H1 (cell line): ENCODE data around the gene SENP6. TPM values are rescaled to one million over a fixed set of nuclear protein-coding genes. Genes with fewer than 3 reads are reported as not detected.

Experiments
- BRCA1 ChIP-seq: IDR thresholded peaks from 2 replicates; pipeline ENCODE4 v1.6.1; 2012; ENCODE audit warnings: low read depth, low read length, improper control_type of control experiment
- CBX5 ChIP-seq: fragments of 300-800, 300-1000 bp; sonication (generic); IDR thresholded peaks from 2 replicates; pipeline ENCODE4 v1.7.1; 2016; ENCODE audit warnings: antibody characterized with exemption, low read length, low read depth
- CHD2 ChIP-seq: IDR thresholded peaks from 2 replicates; pipeline ENCODE4 v1.6.1; 2012; ENCODE audit warnings: low read length, improper control_type of control experiment
- EP300 ChIP-seq, 2 experiments: IDR thresholded peaks; 1 replicate in 1 of 2; 2 replicates in 1 of 2; pipeline ENCODE4 v1.6.1; 2011 to 2012; ENCODE audit warnings: low read depth in 2 of 2, low read length in 2 of 2, mild to moderate bottlenecking in 2 of 2, borderline replicate concordance in 1 of 2, inconsistent platforms in 1 of 2, moderate library complexity in 1 of 2
- GTF2F1 ChIP-seq: IDR thresholded peaks from 2 replicates; pipeline ENCODE4 v1.6.1; 2012; ENCODE audit warnings: low read depth, low read length, improper control_type of control experiment, borderline replicate concordance
- HDAC6 ChIP-seq: IDR thresholded peaks from one replicate; pipeline ENCODE4 v1.7.1; 2012; ENCODE audit warnings: low read depth, mild to moderate bottlenecking, inconsistent platforms, low read length, moderate library complexity
- KDM1A ChIP-seq: fragments of 200-600, 300-600 bp; sonication (generic); IDR thresholded peaks from 2 replicates; pipeline ENCODE4 v1.7.1; 2016; ENCODE audit warnings: mild to moderate bottlenecking, low read length, borderline replicate concordance
- MAFK ChIP-seq: IDR thresholded peaks from 2 replicates; pipeline ENCODE4 v1.6.1; 2012; ENCODE audit warnings: low read depth, mild to moderate bottlenecking, improper control_type of control experiment, low read length
- TCF12 ChIP-seq: IDR thresholded peaks from 2 replicates; pipeline ENCODE4 v1.6.1; 2011; ENCODE audit warnings: low read depth, mild to moderate bottlenecking, low read length
- polyA plus RNA-seq, 7 experiments: library from polyadenylated mRNA; depleted of rRNA in 3 of 7; stranded (reverse) in 5 of 7; unstranded in 2 of 7; fragments of >200 nt in 5 of 7; fragments of 200-250 nt in 2 of 7; gene quantifications; 1 replicate in 5 of 7; 2 replicates in 1 of 7; 4 replicates in 1 of 7; pipeline versions ENCODE4 v1.2.1 to v1.2.3, GENCODE V29; 2011 to 2013; ENCODE audit warnings: missing spikeins in 2 of 7, mixed read lengths in 2 of 7
- total RNA-seq: library from RNA; stranded (reverse); fragmentation: NEBNext Ultra II Directional; extraction: Animal tissue kit (Norgen Biotek cat#: 25700); gene quantifications from 2 replicates; pipeline ENCODE4 v1.2.1, GENCODE V29; 2021

The SENP6 gene
- total and polyA plus RNA-seq, 2 of the 8 experiments (the other 6 are each of a cell fraction or from before 2014, with no cell fraction given), result 13.8 to 103 TPM

GRCh38 chr6:75605635-75606034 is 4.0 kb downstream of the SENP6 start (continued):
- TF ChIP-seq KDM1A (no peak), TCF12 (no peak), CBX5 (no peak), CHD2 (no peak), MAFK (no peak), GTF2F1 (no peak), BRCA1 (no peak), EP300 (IDR thresholded peaks at IDR 0.05; ENCODE audit: borderline replicate concordance in 1 of 2, low read depth in 2 of 2, low read length in 2 of 2) (no peak), HDAC6 (no peak)
